LNCaP clone FGC (cell line): ENCODE data around the gene CAMLG.

Experiments used
- DNase-seq: peaks from one replicate; pipeline ENCODE4 v3.0.0-alpha.2; 2011; ENCODE audit warnings: low read depth
- H3K4me3 ChIP-seq: 2 replicates; pipeline ENCODE4 v1.5.1; 2011; ENCODE audit warnings: mild to moderate bottlenecking, low read depth, low read length, control low read depth
- CTCF ChIP-seq: IDR thresholded peaks from 2 replicates; pipeline ENCODE4 v1.5.1; 2012; ENCODE audit warnings: mild to moderate bottlenecking; ENCODE audit not compliant: control insufficient read depth, insufficient read depth; ENCODE audit errors: extremely low read depth

CAMLG gene

GRCh38 chr5:134784946-134785620 lies 46.7 kb downstream of the CAMLG start:
- H3K4me3 ChIP-seq: no peak overlapping the region
- no peak for DNase-seq
- TF ChIP-seq CTCF: no peak

- DNase-seq: no peak
- H3K4me3 ChIP-seq: no peak overlapping the region
- no peak for TF ChIP-seq CTCF
Observed at GRCh38 chr5:134787692-134788091, 49.3 kb downstream of the CAMLG start.

- no peak for DNase-seq
- no peak for TF ChIP-seq CTCF
- no peak overlapping the region for H3K4me3 ChIP-seq
Observed at GRCh38 chr5:134791580-134791979, 53.2 kb downstream of the CAMLG start.

- TF ChIP-seq CTCF: no peak
- no peak overlapping the region for H3K4me3 ChIP-seq
- no peak for DNase-seq
Observed at GRCh38 chr5:134792286-134792685, 53.9 kb downstream of the CAMLG start.

- no peak overlapping the region for H3K4me3 ChIP-seq
- no peak for DNase-seq
- no peak for TF ChIP-seq CTCF
Observed at GRCh38 chr5:134793111-134793510, 54.8 kb downstream of the CAMLG start.

- no peak overlapping the region for H3K4me3 ChIP-seq
- no peak for DNase-seq
- no peak for TF ChIP-seq CTCF
Observed at GRCh38 chr5:134794082-134794481, 55.7 kb downstream of the CAMLG start.

GRCh38 chr5:134794819-134795218 lies 56.5 kb downstream of the CAMLG start:
- DNase-seq: no peak
- TF ChIP-seq CTCF: no peak

More at GRCh38 chr5:134794819-134795218, 56.5 kb downstream of the CAMLG start:
- no peak overlapping the region for H3K4me3 ChIP-seq
